NOMO-1 treated with DMSO at 0.1 percent for 48 hours (cell line): ENCODE results near the gene CCT6B.

ENCODE experiments used
- DNase-seq: peaks from one replicate; lab custom pipeline; 2025; ENCODE audit not compliant: unreplicated experiment; lab: John Stamatoyannopoulos, UW

Gene CCT6B

GRCh38 chr17:34892461-34893249, 68.6 kb downstream of the CCT6B start:
- DNase-seq: peak; percentile 38

GRCh38 chr17:34886831-34887230, 74.4 kb downstream of the CCT6B start:
- peak; percentile 59 for DNase-seq

GRCh38 chr17:34885076-34885475, 76.2 kb downstream of the CCT6B start:
- DNase-seq: no peak

- DNase-seq: no peak
These were observed 76.7 kb downstream of the CCT6B start for GRCh38 chr17:34884597-34884996.

GRCh38 chr17:34883106-34884000, 77.9 kb downstream of the CCT6B start:
- DNase-seq: no peak

GRCh38 chr17:34879146-34879545, 82.1 kb downstream of the CCT6B start:
- no peak for DNase-seq
